HCT116 (cell line): ENCODE results near the gene CNTN4.

ENCODE experiments used
- CTCF ChIP-seq, 3 experiments: fragments of 200-600 bp in 1 of 3; sonication (generic) in 1 of 3; IDR thresholded peaks in 2 of 3; conservative IDR thresholded peaks in 1 of 3; 2 replicates each; pipeline ENCODE4 v1.5.1; 2012 to 2017; ENCODE audit warnings: low read depth in 2 of 3, low read length in 2 of 3, antibody characterized with exemption in 1 of 3, borderline replicate concordance in 1 of 3, control low read depth in 1 of 3, mild to moderate bottlenecking in 1 of 3, mixed read lengths in 1 of 3, mixed run types in 1 of 3, moderate library complexity in 1 of 3; ENCODE audit not compliant: insufficient read depth in 1 of 3
- EZH2phosphoT487 ChIP-seq: fragments of 200-600 bp; IDR thresholded peaks from 2 replicates; pipeline ENCODE4 v1.6.1; 2018; ENCODE audit warnings: antibody characterized with exemption, borderline replicate concordance
- POLR2AphosphoS5 ChIP-seq: IDR thresholded peaks from 2 replicates; pipeline ENCODE4 v1.6.1; 2011; ENCODE audit warnings: mild to moderate bottlenecking, low read depth, low read length, moderate library complexity
- RAD21 ChIP-seq: IDR thresholded peaks from 2 replicates; pipeline ENCODE4 v1.6.1; 2012; ENCODE audit warnings: low read depth, mild to moderate bottlenecking

GRCh38 chr3:2826453-2826852 lies 727.8 kb downstream of the CNTN4 start:
- no peak for TF ChIP-seq RAD21
- no peak for TF ChIP-seq CTCF (IDR thresholded peaks at IDR 0.05 in 2 of 3, conservative IDR thresholded peaks at IDR 0.05 in 1 of 3; ENCODE audit: borderline replicate concordance in 1 of 3, insufficient read depth in 1 of 3, low read depth in 2 of 3, low read length in 2 of 3)
- no peak for TF ChIP-seq POLR2AphosphoS5
- TF ChIP-seq EZH2phosphoT487, result no peak
